ENCODE results near the gene MEIS1.

Gene MEIS1

DNA sequence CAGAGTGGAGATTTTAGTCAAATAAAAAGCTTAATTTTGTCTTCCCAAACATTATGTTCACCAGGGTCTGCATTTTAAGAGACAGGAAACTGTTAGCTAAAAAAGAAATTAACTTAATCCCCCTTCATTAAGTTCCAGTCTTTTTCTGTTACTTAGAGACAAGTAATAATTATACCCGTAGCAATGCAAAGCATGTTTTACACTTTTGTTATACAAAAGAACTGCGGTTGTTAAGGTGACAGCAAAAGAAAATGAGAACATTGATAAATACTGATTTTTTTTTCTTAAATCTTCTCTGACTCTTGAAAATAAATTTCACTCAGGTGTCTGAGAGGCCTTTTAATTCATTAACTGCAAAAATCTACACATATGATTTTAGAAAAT is 101.4 kb downstream of the MEIS1 start:
- DNase-seq (ENCODE audit: low spot score): no peak

DNA sequence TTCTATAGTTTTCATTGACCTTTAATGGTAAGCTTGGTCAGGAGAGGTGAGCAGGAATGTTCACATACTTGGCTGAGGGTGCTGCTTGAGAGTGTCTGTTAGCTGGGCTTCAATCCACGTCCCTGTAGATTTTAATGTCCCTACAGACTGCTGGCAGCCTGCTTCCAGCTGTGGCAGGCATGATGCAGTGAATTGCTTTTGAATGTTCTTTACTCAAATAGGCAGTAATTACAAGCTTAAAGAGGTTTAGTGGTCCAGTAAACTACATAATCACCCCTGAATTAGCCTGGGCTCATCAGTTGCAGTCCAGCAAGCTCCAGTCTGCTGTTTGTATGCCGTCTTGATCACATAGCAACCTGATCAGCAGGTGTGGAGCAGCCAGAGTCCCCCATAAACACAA is 102.1 kb downstream of the MEIS1 start:
- DNase-seq (ENCODE audit: low spot score): no peak

DNA sequence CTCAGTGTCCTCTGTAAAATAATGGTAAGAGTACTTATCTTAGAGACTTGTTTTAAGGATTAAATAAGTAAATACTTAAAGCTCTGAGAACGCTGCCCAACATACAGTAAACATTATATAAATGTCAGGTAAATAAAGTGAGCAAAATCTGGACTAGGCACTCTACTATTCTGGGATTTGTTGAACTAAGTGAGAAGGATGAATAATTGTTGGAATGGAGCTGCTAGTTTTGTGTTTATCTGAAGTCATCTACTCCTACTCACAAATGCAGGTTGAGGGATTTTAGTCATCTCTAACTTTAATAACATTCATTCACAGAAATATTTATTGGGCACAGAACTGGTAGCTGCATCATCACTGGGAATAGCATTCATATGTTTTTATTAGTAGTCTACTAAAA is 103.4 kb downstream of the MEIS1 start:
- peak; percentile 37 for DNase-seq (ENCODE audit: low spot score)

DNA sequence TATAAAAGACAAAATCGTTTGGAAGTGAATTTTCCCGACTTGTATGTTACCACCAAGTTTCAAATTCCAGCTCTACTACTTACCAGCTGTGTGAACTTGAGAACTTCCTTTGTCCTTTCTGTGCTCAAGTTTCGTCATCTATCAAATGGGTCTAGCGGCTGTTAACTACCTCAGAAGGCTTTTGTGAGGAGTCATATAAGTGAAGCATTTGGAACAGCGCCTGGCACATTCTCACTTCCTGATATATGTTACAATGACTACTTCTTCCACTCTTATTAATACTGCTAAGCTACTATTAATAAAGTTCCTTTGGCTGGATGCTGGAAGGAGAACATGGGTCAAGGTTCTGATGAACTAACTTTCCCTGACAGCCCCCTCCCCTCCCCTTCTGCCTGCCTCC is 104.5 kb downstream of the MEIS1 start:
- DNase-seq (ENCODE audit: low spot score): no peak

DNA sequence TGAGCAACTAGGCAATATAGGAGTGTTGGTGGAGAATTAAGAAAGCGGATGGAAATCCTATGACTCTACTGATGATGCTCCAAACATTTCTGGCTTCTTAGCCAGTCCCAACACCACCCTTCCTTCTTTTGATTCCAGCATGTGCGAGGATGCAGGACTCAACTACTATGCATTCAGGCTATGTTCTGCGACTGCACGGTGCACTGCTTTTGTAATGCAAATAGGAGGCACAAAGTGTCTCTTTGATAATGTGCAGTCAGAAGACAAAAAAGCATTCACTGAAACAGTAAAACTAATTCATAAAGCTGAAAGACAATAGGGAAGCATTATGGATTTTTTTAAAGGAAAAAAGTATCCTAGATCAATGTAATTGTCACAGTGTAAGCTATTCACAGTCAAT is 106.7 kb downstream of the MEIS1 start:
- no peak for DNase-seq (ENCODE audit: low spot score)

DNA sequence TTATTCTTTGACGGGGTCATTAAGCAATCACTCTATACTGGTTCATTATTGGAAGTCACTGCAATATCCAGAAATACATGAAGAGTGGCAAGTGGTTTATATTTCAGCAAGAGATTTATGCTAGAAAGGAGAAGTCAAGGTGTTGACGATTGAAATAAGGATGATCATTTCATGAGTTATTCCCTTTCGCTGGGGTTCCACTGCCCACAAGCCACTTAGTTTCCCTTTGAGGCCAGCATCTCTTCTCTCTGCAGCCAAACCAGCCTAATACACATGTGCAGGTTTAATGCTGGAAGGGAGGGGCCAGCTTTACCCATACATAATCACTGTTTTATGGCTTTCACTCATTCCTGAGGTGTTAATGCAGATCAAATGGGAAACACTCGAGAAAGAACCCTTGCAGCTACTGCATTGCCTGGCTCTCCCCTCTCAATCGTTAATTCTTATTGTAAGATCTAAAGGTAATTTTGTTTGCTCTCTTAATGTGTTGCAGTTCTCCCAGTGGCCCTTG is 108.4 kb downstream of the MEIS1 start:
- no peak for DNase-seq (ENCODE audit: low spot score)

DNA sequence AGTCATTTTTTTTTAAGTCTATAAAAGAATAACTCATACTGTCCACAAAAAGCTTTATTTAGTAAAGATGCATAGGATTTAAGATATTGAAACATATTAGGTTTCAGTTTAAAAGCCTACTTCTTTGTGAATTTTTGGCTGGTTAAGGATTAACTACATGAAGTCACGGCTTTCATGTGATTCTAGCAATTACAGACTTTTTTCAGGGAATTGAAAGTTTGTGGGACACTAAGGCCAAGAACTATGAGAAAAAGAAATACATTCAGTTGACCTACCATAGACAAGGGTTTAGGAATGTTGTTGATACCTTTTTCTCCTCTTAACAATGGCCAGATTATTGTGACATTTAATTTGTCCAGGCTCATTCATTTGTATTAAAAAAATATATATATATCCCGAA is 109.3 kb downstream of the MEIS1 start:
- DNase-seq (ENCODE audit: low spot score): no peak

DNA sequence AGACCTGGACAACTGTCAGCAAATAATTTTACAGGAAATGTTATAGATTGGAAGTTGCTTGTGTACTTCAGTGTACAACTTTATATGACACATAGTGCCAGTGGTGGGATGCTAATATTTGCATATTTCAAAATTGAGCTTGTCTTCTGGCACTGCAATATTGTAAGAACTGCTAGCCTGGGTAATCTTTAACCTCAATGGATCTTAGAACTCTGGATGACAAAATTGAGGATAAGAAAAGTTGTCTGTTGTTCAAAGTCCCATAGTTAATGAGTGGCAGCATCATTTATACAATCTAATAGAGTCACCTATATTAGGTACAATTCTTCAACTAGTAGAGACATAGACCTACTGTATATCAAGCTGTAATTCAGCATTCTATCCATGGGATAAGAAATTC is 110.3 kb downstream of the MEIS1 start:
- no peak for DNase-seq (ENCODE audit: low spot score)

DNA sequence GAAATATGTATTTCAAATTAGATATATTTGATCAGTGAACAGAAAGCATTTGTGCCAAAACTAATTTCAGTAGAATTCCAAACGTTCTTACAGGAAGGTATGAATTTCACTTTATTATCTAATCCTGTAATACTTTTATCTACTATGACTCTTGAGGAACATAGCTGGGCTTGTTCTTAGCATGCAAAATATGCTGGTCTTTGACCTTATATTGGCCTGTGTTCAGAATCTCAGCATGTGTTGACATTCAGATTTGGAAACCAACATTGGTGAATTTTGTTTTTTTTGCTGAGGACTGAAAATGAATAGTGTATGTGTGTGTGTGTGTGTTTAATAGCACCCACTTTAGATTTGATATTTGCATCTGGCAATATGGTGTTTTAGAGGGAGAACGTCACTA is 112.2 kb downstream of the MEIS1 start:
- DNase-seq (ENCODE audit: low spot score): no peak

DNA sequence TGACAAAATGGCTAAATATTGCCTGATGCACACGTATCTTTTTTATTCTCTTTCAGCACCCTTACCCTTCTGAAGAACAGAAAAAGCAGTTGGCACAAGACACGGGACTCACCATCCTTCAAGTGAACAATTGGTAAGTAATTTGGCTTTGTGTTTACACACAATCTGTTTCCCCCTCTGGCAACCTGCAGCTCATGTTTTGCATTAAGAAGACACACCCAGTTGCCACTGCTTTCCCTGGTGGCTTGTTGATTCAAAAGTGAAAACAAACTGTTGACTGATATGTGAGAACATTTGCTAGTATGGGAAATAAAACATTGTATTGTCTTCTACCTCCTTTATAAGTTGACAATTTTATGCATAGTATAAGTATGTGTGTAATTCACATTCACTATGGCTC is 113.0 kb downstream of the MEIS1 start:
- no peak for DNase-seq (ENCODE audit: low spot score)

DNA sequence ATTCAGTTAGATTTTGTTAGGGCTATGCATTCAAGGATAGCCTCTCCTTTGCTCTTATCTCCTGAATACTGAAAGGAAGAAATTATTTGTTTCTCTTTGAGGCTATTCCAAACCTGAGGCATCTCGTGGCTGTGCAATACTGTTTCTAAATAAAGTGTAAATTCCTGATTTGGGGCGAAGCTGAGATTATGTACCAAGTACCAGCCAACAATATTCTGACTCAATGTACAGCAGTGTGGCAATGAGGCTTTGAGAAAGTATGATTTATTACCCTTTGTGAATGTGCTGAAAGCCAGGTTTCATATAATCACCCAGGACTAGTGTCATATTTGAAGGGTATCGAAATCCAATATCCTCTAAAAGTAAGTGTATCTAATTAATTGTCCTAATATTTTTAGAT is 113.5 kb downstream of the MEIS1 start:
- DNase-seq (ENCODE audit: low spot score): no peak

DNA sequence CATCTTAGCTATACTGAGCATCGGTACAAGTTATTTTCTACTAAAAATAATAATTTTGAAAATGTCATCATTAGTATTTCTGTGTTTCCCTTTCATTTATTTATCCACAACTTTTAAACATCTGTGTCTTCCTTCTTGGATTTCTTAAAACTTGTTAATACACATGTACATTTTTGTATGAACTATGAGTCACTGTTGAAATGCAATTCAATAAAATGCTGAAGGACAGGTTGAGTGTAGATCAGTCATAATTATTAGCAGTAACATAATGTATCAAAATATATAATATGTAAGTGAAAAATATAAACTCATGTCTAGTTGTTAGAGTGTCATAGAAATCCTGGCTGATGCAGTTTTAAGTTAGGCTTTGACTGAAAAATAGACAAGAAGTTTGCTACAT is 115.9 kb downstream of the MEIS1 start:
- no peak for DNase-seq (ENCODE audit: low spot score)

DNA sequence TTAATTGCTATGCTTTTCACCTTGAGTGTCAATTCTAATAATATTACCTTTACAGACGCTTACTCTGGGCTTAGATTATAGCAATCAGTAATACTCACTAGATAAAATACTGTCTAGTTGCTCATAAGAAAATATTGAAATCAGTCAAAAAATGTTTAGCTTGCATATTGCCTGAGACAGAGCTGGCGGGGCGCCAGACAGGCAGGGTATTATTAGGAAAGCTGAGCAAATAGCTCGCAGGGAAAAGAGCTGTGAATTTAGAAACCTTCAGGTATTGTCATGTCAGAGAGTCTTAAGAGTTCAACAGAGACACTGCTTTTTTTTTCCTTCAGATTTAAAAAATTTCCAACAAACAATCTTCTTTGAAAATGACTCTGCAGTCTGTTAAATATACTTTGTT is 118.4 kb downstream of the MEIS1 start:
- no peak for DNase-seq (ENCODE audit: low spot score)

DNA sequence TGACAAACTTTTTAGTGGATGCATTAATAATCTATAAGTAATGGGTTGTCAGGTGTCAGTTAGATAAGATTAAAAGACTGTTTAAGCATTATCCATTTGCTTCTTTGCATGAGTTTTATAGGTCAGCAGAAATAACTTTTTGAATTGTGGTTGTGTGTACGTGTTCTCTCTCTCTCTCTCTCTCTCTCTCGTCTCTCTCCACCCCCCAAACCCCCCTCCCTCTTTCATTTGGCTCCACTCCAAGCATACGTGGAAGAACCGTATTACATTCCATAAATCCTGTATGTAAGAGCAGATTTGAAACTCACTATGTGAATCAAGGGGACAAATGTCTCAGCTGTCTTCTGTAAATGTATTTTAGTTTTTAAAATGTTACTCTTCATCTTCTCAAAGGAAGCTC is 120.2 kb downstream of the MEIS1 start:
- no peak for DNase-seq (ENCODE audit: low spot score)

DNA sequence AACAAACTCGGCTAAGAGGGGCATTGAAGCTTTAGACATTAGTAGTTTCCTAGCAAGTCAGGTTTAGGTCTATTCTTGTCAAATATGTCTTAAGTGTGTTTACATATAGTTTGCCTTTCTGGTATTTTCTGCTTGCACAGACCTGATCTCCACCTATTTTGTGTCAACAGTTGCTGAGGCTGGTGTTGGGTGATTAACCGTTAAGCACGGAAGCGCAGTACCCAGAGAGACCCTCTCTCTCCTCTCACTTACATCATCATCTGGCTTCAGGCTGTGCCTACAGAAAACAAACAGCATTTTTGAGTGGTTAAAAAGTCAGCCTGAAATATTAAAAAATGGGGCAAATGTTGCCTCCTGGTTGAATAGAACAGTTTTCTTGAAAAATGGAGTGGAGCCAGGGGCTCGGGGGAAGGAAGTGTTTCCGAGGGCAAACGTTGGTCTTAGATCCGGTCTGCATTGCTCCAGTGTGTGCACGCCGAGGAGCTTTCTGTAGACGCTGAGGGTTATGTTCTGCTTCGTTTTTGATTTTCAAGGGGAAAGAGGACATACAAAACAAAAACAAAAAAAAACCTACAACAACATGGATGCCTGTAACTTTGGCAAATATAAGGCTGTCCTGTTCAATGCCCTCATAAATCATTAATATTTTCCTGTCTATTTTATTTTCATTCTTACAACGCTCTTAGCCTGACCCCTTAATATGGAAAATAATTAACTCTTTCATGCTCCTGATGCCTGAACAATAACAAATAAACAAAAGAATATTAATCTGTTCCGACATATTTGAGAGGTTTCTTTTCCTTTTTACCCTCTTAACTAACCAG is 120.8 kb downstream of the MEIS1 start:
- DNase-seq (ENCODE audit: low spot score): peak; percentile 56

DNA sequence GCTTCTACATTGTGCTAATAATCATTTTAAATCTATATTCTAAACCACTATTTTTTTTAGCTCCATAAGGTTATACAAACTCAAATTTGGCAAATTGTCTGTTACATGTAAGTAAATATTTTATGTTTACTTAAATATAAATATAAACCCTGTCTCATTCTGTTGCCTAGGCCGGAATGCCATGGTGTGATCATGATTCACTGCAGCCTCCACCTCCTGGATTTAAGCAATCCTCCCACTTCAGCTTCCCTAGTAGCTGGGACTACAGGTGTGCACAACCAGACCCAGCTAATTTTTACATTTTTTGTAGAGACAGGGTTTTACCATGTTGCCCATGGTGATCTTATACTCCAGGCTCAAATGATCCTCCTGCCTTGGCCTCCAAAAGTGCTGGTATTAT is 124.7 kb downstream of the MEIS1 start:
- DNase-seq (ENCODE audit: low spot score): no peak

DNA sequence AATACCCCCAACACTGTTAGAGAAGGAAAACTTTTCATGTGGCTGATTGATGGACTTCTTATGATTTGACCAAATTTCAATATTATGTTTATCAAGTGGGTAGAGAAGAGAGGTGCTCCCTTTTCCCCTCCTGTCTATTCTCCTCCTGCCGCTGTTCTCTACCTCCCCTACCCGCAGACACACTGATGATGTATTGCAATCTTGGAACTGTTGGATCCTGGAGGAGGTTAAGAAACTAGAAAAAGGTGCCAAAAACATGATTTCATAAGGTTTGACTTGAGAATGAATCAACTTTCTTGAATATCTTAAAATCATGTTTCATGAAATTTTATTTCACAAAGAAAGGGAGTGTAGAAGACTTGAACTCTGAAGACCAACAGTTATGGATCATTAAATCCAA is 125.8 kb downstream of the MEIS1 start:
- DNase-seq (ENCODE audit: low spot score): no peak

DNA sequence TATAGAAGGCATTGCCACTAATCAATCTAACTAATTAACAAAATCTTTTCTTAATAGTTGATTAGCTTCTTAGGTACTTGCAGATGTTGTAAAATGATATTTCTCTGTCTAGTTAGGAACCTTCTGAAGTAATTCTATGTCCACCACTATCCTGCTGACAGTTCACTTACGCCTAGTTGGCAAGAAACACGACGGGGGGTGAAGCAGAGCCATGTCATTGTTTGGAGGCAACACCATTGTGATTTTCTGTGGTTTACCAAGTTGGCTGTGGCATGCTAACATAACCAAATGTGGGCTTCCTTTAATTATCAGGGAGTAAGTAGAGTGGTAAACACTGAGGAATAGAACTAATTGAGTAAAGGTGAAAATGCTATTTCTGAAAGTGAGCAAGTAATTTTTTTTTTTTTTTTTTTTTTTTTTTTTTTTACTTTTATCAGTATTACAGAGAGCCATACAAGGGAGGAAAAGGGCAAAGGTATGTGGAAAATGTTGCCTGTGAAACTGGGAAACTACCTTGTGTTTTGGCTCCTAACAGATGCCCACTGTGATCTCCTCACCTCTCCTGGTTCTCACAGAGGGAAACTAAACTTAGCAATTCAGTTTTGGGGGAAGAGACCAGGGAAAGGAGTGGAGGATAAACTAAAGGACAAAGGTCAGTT is 126.8 kb downstream of the MEIS1 start:
- DNase-seq (ENCODE audit: low spot score): no peak

DNA sequence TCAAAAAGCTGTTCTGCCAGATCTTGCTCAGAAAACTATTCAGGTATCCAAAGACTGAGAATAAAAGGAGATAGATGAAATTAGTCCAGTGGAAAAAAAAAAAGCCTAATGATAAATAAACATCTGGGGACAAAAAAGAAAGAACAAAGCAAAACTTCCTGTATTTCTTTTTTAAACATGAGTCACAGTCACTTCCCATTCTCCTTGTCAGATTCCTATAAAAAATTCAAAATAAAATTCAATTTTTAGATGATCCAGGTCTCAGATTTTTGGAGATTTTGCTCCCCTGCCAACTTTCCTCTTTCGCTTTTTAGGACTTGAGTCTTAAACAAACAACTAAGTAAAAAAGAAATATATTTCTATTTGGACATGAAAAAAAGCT is 127.4 kb downstream of the MEIS1 start:
- no peak for DNase-seq (ENCODE audit: low spot score)

DNA sequence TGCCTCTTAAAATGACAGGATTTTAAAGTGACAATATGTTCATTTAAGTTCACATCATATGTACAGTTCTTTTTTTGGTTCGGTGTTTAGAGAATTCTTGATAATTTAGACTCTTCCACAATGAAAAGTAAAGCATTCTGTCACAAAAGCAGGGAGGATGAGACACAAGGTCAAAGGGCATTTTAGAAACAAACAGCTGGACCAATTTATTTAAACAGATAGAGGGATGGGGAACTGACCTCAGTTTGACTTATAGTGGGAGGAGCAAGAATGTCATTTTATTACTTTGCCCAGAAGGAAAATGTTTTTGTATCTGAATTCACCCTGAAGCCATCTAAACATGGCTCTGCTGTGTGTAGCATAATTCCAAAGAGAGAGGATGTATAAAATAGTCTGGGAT is 128.5 kb downstream of the MEIS1 start:
- DNase-seq (ENCODE audit: low spot score): no peak

DNA sequence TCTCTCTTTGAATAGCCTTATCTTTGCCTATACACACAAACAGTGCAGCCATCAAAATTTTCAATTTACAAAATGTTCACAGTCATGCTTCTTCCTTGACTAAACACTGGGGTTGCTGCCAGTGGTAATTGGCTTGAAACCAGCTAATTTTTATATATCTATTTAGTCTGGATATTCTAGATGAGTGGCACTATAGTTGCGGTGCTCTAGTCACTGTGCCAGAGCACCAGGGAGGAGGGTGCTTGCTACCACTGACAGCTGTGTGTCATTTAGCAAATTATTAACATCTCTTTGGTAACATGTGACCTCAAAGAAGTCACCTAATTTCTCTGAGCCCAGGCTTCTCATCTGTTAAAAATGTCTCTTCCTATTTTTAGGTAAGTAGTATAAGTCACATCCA is 130.4 kb downstream of the MEIS1 start:
- peak; percentile 11 for DNase-seq (ENCODE audit: low spot score)

DNA sequence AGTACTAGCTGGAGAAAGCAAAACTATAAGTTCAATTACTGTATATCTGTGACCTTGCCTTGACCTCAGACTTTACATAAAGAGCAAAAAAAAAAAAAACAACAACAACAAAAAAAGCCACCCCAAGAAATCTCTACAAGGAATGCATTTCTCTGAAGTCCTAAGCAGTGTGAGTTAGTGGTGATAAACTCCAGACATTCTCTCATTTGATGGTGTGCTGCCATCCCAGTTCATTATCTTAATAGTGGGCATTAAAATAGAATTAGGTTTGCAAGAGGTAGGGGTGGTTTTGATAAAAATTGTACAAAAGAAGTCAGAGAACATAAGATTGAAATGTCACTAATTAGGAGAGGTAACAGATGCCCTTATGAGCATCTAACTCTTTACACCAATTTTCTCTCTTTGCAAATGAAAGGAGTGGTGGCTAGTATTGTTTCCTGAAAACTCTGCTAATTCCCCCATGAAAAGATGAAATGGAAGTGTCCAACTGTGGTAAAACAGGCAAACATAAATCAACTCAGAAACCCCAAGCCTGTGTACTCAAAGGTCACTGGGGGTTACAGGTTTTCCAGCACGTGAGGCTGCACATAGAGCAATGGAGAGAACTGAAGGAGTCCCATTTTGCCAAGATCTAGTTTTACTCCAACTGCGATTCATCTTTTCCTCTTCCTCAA is 131.9 kb downstream of the MEIS1 start:
- DNase-seq (ENCODE audit: low spot score): no peak

DNA sequence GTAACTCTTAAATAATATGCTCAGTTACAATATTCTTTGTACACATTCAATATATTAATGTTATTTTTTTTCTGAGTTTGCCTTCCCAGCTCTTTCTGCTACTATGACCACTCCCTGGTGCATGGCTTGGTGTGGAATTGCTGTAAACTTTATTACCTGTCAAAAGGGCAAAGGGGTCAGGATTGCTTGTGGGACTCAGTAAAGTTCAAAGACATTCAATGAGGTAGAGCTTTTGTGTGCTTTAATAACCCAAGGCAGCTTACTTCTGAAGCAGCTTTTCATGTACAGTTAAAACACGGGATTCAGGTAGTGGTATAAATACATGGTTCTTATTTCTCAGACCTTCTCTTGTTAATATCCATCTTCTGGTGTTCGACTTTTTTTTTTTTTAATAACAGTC is 132.8 kb downstream of the MEIS1 start:
- no peak for DNase-seq (ENCODE audit: low spot score)
